ENCODE results near the gene LTO1.

GRCh38 chr11:69634069-69634468 lies 41.1 kb downstream of the LTO1 start:
- TF ChIP-seq, protein P1, sequence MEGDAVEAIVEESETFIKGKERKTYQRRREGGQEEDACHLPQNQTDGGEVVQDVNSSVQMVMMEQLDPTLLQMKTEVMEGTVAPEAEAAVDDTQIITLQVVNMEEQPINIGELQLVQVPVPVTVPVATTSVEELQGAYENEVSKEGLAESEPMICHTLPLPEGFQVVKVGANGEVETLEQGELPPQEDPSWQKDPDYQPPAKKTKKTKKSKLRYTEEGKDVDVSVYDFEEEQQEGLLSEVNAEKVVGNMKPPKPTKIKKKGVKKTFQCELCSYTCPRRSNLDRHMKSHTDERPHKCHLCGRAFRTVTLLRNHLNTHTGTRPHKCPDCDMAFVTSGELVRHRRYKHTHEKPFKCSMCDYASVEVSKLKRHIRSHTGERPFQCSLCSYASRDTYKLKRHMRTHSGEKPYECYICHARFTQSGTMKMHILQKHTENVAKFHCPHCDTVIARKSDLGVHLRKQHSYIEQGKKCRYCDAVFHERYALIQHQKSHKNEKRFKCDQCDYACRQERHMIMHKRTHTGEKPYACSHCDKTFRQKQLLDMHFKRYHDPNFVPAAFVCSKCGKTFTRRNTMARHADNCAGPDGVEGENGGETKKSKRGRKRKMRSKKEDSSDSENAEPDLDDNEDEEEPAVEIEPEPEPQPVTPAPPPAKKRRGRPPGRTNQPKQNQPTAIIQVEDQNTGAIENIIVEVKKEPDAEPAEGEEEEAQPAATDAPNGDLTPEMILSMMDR (IDR thresholded peaks at IDR 0.05), result no peak
- TF ChIP-seq POLR2A (IDR thresholded peaks at IDR 0.05), result no peak

Data from lower leg skin (tissue), 3 donors.